Endothelial cell of umbilical vein (primary cell): Measurements from ENCODE around the gene TMEFF1. TPM values are rescaled to one million over a fixed set of nuclear protein-coding genes. Genes with fewer than 3 reads are reported as not detected.

Experiments used
- BruUV-seq: library from RNA; stranded (reverse); fragments of 400-500 nt; replicated peaks from 2 replicates; lab custom pipeline; 2021; lab: Mats Ljungman, UMichigan
- CTCF ChIA-PET: fragments of 300-600, 350-600 bp; sonication (Branson Sonifier 250); formaldehyde crosslinking; loops from one replicate; lab custom pipeline; 2021; ENCODE audit warnings: antibody characterized with exemption, inconsistent platforms; lab: Charles Lee
- POLR2A ChIA-PET: fragments of 300-600, 350-600 bp; sonication (Branson Sonifier 250); formaldehyde crosslinking; loops from one replicate; lab custom pipeline; 2021; ENCODE audit warnings: antibody characterized with exemption, inconsistent platforms; lab: Charles Lee
- DNase-seq: peaks from one replicate; pipeline ENCODE4 v3.0.0-alpha.2; 2011; ENCODE audit warnings: low read depth, low spot score
- FAIRE-seq: peaks from 2 replicates; lab custom pipeline; 2011; peaks lifted over from hg19 to GRCh38; lab: Jason Lieb, UNC
- H2AFZ ChIP-seq: 2 replicates; pipeline ENCODE4 v1.6.0; 2012; ENCODE audit warnings: low read depth, low read length, control low read depth, inconsistent platforms
- H3K27ac ChIP-seq: 2 replicates; pipeline ENCODE4 v1.5.1; 2011; ENCODE audit warnings: low read depth, mild to moderate bottlenecking, control low read depth, low read length, moderate library complexity; ENCODE audit not compliant: insufficient read depth
- H3K27me3 ChIP-seq, 2 experiments: 2 replicates each; pipeline versions ENCODE4 v1.6.0 to v1.6.1; 2011; ENCODE audit warnings: low read length in 2 of 2, mixed read lengths in 1 of 2; ENCODE audit not compliant: control insufficient read depth in 2 of 2, insufficient read depth in 2 of 2
- H3K36me3 ChIP-seq, 2 experiments: 2 replicates in 1 of 2; 3 replicates in 1 of 2; pipeline ENCODE4 v1.5.1; 2011; ENCODE audit warnings: low read length in 2 of 2, mild to moderate bottlenecking in 1 of 2, moderate library complexity in 1 of 2; ENCODE audit not compliant: control insufficient read depth in 2 of 2, insufficient read depth in 2 of 2; ENCODE audit errors: extremely low read depth in 1 of 2
- H3K4me1 ChIP-seq: 3 replicates; pipeline ENCODE4 v1.5.1; 2011; ENCODE audit warnings: mild to moderate bottlenecking, low read length; ENCODE audit not compliant: control insufficient read depth, insufficient read depth; ENCODE audit errors: extremely low read depth
- H3K4me2 ChIP-seq: 2 replicates; pipeline ENCODE4 v1.6.1; 2011; ENCODE audit warnings: low read length, control low read depth, mixed read lengths; ENCODE audit not compliant: insufficient read depth
- H3K4me3 ChIP-seq, 3 experiments: fragments of 200-600 bp in 1 of 3; sonication (generic), shearing (Covaris generic) in 1 of 3; replicated peaks in 1 of 3; 2 replicates each; pipeline ENCODE4 v1.5.1; 2011 to 2016; ENCODE audit warnings: control low read depth in 3 of 3, low read length in 3 of 3, mild to moderate bottlenecking in 2 of 3, inconsistent platforms in 1 of 3, low read depth in 1 of 3, moderate library complexity in 1 of 3; ENCODE audit not compliant: insufficient read depth in 1 of 3
- H3K79me2 ChIP-seq: 2 replicates; pipeline ENCODE4 v1.6.0; 2012; ENCODE audit warnings: low read length, inconsistent platforms; ENCODE audit not compliant: control insufficient read depth, insufficient read depth
- H3K9ac ChIP-seq: replicated peaks from 2 replicates; pipeline ENCODE3; 2011; ENCODE audit warnings: low read length, control low read depth; ENCODE audit not compliant: insufficient read depth; ENCODE audit errors: extremely low read depth
- H3K9me1 ChIP-seq: replicated peaks from 3 replicates; pipeline ENCODE4 v1.6.0; 2011; ENCODE audit warnings: mild to moderate bottlenecking, low read length; ENCODE audit not compliant: control insufficient read depth, insufficient read depth; ENCODE audit errors: extremely low read depth
- H3K9me3 ChIP-seq: replicated peaks from 2 replicates; pipeline ENCODE4 v1.5.1; 2012; ENCODE audit warnings: low read length, inconsistent platforms; ENCODE audit not compliant: control insufficient read depth, insufficient read depth
- H4K20me1 ChIP-seq: replicated peaks from 2 replicates; pipeline ENCODE3; 2011; ENCODE audit warnings: mild to moderate bottlenecking, low read length; ENCODE audit not compliant: control insufficient read depth, insufficient read depth; ENCODE audit errors: extremely low read depth
- EZH2 ChIP-seq: IDR thresholded peaks from 2 replicates; pipeline ENCODE4 v1.6.1; 2012; ENCODE audit warnings: borderline replicate concordance, low read depth, mild to moderate bottlenecking, moderate library complexity, low read length, inconsistent platforms; ENCODE audit not compliant: severe bottlenecking
- FOS ChIP-seq: IDR thresholded peaks from 2 replicates; pipeline ENCODE4 v1.6.1; 2011; ENCODE audit warnings: mild to moderate bottlenecking, low read length, moderate library complexity, borderline replicate concordance; ENCODE audit not compliant: insufficient read depth
- GATA2 ChIP-seq: IDR thresholded peaks from 2 replicates; pipeline ENCODE4 v1.7.0; 2011; ENCODE audit warnings: low read depth, mild to moderate bottlenecking, moderate library complexity, mixed read lengths, low read length; ENCODE audit not compliant: insufficient read length, insufficient read depth
- JUN ChIP-seq: IDR thresholded peaks from 2 replicates; pipeline ENCODE4 v1.6.1; 2011; ENCODE audit warnings: borderline replicate concordance, low read depth; ENCODE audit not compliant: insufficient read length, insufficient read depth
- MYC ChIP-seq: IDR thresholded peaks from one replicate; pipeline ENCODE4 v1.6.1; 2011; ENCODE audit warnings: mild to moderate bottlenecking, low read depth, low read length
- POLR2A ChIP-seq: IDR thresholded peaks from 2 replicates; pipeline ENCODE4 v1.6.1; 2012; ENCODE audit warnings: low read depth, mild to moderate bottlenecking, control low read depth, low read length
- POLR2AphosphoS5 ChIP-seq: IDR thresholded peaks from 2 replicates; pipeline ENCODE4 v1.6.1; 2012; ENCODE audit warnings: low read depth, mild to moderate bottlenecking, control low read depth, low read length, moderate library complexity; ENCODE audit not compliant: insufficient read depth
- dilution Hi-C: fragments of 300-500 bp; cut with MboI; formaldehyde crosslinking; loops from one replicate; pipeline ENCODE4 v1.15.0; 2019; ENCODE audit warnings: low sequenced_read_pairs; ENCODE audit not compliant: extremely low pct_ligation_motif_present
- intact Hi-C: fragments of 100-400 bp; cut with micrococcal nuclease; formaldehyde crosslinking; loops from one replicate; pipeline ENCODE4 v1.10.0; 2022
- polyA plus RNA-seq, 4 experiments: library from polyadenylated mRNA; depleted of rRNA in 3 of 4; stranded (reverse) in 3 of 4; unstranded in 1 of 4; fragments of >200 nt; gene quantifications; 2 replicates each; pipeline versions ENCODE4 v1.2.1 to v1.2.3, GENCODE V29; 2011 to 2012; ENCODE audit warnings: missing spikeins in 1 of 4
- total RNA-seq: library from RNA; stranded (reverse); gene quantifications from 2 replicates; pipeline ENCODE4 v1.2.3, GENCODE V29; 2021
- TF ChIP-seq, protein P1 (sequence below), 2 donors: IDR thresholded peaks; 1 replicate in 1 of 2; 2 replicates in 1 of 2; pipeline ENCODE4 v1.5.1; 2011; ENCODE audit warnings: low read length in 2 of 2, mild to moderate bottlenecking in 2 of 2, moderate library complexity in 2 of 2, control low read depth in 1 of 2, inconsistent platforms in 1 of 2, low read depth in 1 of 2; ENCODE audit not compliant: insufficient read depth in 1 of 2; ENCODE audit errors: extremely low read depth in 1 of 2
- TF ChIP-seq, protein P2 (sequence below): IDR thresholded peaks from 2 replicates; pipeline ENCODE4 v1.6.1; 2011; ENCODE audit not compliant: insufficient read depth, insufficient read length

The TMEFF1 gene
- total and polyA plus RNA-seq, 2 donors (not counting 3 experiments of a cell fraction or from before 2014, with no cell fraction given) = 3.0 to 14.6 TPM

DNA sequence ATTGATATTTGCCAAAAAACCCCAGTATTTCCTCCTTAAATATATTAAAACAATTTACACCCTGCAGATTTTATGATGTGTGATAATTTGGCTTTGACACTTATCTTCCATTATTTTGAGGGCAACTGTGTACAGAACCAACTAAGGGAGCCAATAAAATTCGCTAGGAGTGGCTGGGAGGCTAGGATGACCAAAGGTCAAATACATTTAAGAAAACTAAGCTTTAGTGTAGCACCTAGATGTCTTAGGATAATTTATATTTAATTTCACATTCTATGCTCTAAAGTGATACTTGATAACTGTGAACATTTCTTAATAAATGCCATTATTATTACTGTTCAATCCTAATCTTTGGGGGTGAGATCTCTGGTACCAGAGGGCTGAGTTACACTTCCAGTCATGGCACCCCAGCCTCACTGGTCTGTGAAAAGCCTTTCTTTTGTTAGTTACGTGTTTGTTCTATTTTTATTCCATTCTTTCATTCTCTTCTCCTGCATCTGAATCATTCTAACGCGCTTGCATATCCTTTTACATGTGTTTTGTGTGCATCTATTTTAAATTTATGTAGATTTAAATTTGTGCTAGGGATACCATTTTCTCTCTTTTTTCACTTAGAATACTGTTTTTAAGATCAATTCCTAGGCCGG lies 26.9 kb upstream of the TMEFF1 start:
- Histone ChIP-seq H4K20me1 (peaks cover 9% of the 10 kb centered on the region), H3K79me2 (peaks cover 83% of the 10 kb centered on the region), H3K27ac (no peak overlapping the region), H3K9ac (no peak overlapping the region), H3K4me3 (no peak overlapping the region), H3K27me3 (no peaks in the 10 kb centered on the region), H3K36me3 (peaks cover 2 to 12% of the 10 kb centered on the region in 2 experiments), H3K9me3 (no peaks in the 10 kb centered on the region), H2AFZ (no peak overlapping the region), H3K4me2 (no peak overlapping the region), H3K4me1 (peaks cover 10% of the 10 kb centered on the region), H3K9me1 (no peaks in the 10 kb centered on the region)
- dilution Hi-C loops (loop anchor here (25.0 kb wide), 1 partner anchor 109 kb away; no protein-coding TSS in a partner anchor), intact Hi-C loops (no loop called here)
- ChIA-PET CTCF (interaction anchor here (0.6 to 3.9 kb wide), 3 partner anchors 8 to 148 kb away, joined by 3 to 13 read pairs (median 4); partner anchors contain the start of gene TMEFF1), POLR2A (no interaction called here)
- no peak for FAIRE-seq
- TF ChIP-seq EZH2 = no peak
- TF ChIP-seq, protein P1, sequence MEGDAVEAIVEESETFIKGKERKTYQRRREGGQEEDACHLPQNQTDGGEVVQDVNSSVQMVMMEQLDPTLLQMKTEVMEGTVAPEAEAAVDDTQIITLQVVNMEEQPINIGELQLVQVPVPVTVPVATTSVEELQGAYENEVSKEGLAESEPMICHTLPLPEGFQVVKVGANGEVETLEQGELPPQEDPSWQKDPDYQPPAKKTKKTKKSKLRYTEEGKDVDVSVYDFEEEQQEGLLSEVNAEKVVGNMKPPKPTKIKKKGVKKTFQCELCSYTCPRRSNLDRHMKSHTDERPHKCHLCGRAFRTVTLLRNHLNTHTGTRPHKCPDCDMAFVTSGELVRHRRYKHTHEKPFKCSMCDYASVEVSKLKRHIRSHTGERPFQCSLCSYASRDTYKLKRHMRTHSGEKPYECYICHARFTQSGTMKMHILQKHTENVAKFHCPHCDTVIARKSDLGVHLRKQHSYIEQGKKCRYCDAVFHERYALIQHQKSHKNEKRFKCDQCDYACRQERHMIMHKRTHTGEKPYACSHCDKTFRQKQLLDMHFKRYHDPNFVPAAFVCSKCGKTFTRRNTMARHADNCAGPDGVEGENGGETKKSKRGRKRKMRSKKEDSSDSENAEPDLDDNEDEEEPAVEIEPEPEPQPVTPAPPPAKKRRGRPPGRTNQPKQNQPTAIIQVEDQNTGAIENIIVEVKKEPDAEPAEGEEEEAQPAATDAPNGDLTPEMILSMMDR (IDR thresholded peaks at IDR 0.05; ENCODE audit: extremely low read depth in 1 of 2, insufficient read depth in 1 of 2, low read depth in 1 of 2, low read length in 2 of 2) = no peak
- TF ChIP-seq, protein P2, sequence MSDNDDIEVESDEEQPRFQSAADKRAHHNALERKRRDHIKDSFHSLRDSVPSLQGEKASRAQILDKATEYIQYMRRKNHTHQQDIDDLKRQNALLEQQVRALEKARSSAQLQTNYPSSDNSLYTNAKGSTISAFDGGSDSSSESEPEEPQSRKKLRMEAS = no peak
- no peak for TF ChIP-seq GATA2
- no peak for TF ChIP-seq JUN
- TF ChIP-seq POLR2A = no peak
- no peak for TF ChIP-seq POLR2AphosphoS5
- no peak for TF ChIP-seq MYC
- TF ChIP-seq FOS = no peak
- DNase-seq = no peak
- BruUV-seq = no TSS peak
